ENCODE measurements around the gene B3GNT8.
"Not testable (repeated sequence)": the region's sequence is repeated elsewhere in the genome, so short reads cannot be mapped to it uniquely, and the experiment has no call there.

Gene B3GNT8

GRCh38 chr19:41412953-41413352 lies 14.2 kb downstream of the B3GNT8 start:
- H3K27ac ChIP-seq: no peak overlapping the region
- no peak overlapping the region for H3K4me3 ChIP-seq
- DNase-seq (ENCODE audit: low spot score): no peak
- TF ChIP-seq, protein P1, sequence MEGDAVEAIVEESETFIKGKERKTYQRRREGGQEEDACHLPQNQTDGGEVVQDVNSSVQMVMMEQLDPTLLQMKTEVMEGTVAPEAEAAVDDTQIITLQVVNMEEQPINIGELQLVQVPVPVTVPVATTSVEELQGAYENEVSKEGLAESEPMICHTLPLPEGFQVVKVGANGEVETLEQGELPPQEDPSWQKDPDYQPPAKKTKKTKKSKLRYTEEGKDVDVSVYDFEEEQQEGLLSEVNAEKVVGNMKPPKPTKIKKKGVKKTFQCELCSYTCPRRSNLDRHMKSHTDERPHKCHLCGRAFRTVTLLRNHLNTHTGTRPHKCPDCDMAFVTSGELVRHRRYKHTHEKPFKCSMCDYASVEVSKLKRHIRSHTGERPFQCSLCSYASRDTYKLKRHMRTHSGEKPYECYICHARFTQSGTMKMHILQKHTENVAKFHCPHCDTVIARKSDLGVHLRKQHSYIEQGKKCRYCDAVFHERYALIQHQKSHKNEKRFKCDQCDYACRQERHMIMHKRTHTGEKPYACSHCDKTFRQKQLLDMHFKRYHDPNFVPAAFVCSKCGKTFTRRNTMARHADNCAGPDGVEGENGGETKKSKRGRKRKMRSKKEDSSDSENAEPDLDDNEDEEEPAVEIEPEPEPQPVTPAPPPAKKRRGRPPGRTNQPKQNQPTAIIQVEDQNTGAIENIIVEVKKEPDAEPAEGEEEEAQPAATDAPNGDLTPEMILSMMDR (IDR thresholded peaks at IDR 0.05): no peak

GRCh38 chr19:41411968-41412265 lies 15.3 kb downstream of the B3GNT8 start:
- Histone ChIP-seq H3K4me3 (no peak overlapping the region), H3K27ac (no peak overlapping the region)
- TF ChIP-seq, protein P1 (IDR thresholded peaks at IDR 0.05): no peak
- no peak for DNase-seq (ENCODE audit: low spot score)

- no peak for DNase-seq (ENCODE audit: low spot score)
- H3K4me3 ChIP-seq: no peak overlapping the region
- H3K27ac ChIP-seq: no peak overlapping the region
- TF ChIP-seq, protein P1 (IDR thresholded peaks at IDR 0.05): no peak
Measured at GRCh38 chr19:41411100-41411967, 15.8 kb downstream of the B3GNT8 start.

DNA sequence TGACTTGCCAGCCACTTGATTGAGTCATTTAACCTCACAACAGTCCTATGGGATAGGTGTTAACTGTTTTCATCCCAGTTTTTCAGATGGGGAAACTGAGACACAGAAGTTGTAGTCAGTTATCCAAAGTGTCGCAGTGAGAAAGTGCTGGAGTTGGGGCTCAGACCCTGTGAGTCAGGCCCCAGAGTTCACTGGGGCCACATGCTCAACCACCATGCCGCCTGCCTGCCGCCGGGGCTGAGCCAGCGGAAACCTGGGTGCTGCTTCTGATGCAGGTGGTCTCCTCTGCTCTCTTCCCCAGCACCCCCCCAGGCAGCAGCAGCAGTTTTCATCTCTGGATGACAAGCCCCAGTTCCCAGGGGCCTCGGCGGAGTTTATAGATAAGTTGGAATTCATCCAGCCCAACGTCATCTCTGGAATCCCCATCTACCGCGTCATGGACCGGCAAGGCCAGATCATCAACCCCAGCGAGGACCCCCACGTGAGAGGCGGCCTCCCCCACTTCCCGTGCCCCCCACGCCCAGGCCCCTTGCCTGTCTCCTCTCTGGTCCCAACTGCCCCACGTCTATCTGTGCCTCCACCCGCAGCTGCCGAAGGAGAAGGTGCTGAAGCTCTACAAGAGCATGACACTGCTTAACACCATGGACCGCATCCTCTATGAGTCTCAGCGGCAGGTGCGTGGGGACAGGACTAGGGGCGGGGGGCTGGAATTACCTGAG lies 16.7 kb downstream of the B3GNT8 start:
- Histone ChIP-seq H3K4me3 (no peak overlapping the region), H3K27ac (peak overlapping the region in 1 of 2 donors; percentile 56)
- TF ChIP-seq, protein P1 (IDR thresholded peaks at IDR 0.05): no peak
- no peak for DNase-seq (ENCODE audit: low spot score)

- TF ChIP-seq, protein P1 (IDR thresholded peaks at IDR 0.05): no peak
- DNase-seq (ENCODE audit: low spot score): no peak
- Histone ChIP-seq H3K27ac (peak overlapping the region in 1 of 2 donors; percentile 64), H3K4me3 (no peak overlapping the region)
Measured at GRCh38 chr19:41409288-41409687, 17.9 kb downstream of the B3GNT8 start.

- H3K27ac ChIP-seq: peak overlapping the region in 1 of 2 donors; percentile 64
- not testable (repeated sequence) for H3K4me3 ChIP-seq; DNase-seq (ENCODE audit: low spot score)
Measured at GRCh38 chr19:41408846-41409245, 18.3 kb downstream of the B3GNT8 start.

DNA sequence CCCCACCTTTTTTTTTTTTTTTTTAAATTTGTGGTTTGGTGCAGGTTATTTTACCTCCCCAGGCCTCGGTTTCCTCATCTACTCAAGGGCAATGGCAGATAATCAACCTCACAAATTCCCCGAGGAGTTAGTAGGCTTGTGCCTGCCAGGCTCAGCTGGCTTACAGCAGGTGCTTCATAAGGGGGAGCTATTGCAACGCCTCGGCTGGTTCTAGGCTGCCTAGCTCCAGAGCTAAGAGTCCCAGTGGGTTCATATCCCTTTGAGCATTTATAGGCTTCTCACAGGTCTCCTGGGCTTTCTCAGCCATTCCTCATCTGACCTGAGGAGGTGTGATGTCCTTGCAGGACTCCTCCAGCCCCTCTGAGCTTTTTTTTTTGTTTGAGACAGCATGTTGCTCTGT lies 18.9 kb downstream of the B3GNT8 start:
- DNase-seq (ENCODE audit: low spot score): no peak
- H3K27ac ChIP-seq: no peak overlapping the region
- TF ChIP-seq, protein P1 (IDR thresholded peaks at IDR 0.05): no peak
- no peak overlapping the region for H3K4me3 ChIP-seq

Measured in coronary artery (tissue), 2 donors.